NCI-H524 (cell line): ENCODE measurements around the gene MYL7.

Source experiments
- DNase-seq, 2 experiments: peaks; one replicate each; lab custom pipeline; 2025; lab: John Stamatoyannopoulos, UW

The MYL7 gene

DNA sequence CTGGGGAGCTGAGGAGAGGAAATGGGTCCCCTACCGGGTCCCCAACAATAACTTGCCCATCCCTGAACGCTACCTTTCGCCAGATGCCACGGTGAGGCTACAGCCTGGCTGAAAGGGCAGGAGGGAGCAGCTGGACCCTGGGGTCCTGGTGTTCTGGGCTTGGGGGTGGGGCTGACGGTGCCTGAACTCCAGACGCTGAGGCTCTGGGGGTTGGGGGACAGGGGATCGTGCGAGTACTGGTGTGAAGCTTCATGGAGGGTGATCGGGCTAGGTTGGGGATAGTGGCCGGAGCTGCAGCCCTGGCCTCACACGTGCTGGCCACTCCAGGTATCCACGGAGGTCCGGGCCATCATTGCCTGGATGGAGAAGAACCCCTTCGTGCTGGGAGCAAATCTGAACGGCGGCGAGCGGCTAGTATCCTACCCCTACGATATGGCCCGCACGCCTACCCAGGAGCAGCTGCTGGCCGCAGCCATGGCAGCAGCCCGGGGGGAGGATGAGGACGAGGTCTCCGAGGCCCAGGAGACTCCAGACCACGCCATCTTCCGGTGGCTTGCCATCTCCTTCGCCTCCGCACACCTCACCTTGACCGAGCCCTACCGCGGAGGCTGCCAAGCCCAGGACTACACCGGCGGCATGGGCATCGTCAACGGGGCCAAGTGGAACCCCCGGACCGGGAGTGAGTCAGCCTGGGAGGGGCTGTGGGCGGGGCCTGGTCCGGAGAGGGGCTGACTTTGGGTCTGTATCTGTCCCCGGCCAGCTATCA, 28.7 kb downstream of the MYL7 start:
- no peak for DNase-seq

DNA sequence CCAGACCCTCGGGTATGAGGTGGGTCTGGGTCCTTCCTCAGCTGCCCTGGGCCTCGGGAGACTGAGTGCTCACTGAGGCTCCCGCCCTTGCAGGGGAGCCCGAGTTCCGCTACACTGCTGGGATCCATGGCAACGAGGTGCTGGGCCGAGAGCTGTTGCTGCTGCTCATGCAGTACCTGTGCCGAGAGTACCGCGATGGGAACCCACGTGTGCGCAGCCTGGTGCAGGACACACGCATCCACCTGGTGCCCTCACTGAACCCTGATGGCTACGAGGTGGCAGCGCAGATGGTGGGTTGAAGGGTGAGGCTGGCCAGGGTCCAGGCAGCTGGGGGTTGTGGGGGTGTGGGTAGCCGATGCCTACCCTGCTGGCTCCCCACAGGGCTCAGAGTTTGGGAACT, 29.4 kb downstream of the MYL7 start:
- DNase-seq, result no peak

DNA sequence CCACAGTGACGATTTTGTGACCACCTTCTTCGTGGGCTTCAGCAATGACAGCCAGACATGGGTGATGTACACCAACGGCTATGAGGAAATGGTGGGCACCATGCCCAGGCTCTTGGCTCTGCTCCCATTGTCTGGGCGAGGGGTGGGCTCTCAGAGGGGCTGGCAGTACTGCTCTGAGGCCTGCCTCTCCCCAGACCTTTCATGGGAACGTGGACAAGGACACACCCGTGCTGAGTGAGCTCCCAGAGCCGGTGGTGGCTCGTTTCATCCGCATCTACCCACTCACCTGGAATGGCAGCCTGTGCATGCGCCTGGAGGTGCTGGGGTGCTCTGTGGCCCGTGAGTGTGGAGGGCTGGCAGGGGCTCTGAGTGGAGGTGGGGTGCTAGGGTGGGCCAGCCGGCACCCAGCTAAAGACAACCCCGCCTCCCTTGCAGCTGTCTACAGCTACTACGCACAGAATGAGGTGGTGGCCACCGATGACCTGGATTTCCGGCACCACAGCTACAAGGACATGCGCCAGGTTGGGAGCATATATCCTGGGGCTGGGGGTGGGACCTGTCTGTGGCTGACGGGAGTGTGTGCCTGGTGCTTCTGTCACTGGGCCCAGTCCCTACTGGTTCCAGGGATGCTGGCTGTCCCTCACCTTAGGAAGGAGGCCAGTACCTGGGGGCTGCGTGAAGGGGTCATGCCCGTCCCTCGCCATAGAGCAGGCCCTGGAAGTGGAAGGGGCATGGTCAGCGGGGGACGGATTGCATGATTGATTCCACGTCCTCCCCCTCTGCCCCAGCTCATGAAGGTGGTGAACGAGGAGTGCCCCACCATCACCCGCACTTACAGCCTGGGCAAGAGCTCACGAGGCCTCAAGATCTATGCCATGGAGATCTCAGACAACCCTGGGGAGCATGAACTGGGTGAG, 30.2 kb downstream of the MYL7 start:
- no peak for DNase-seq

DNA sequence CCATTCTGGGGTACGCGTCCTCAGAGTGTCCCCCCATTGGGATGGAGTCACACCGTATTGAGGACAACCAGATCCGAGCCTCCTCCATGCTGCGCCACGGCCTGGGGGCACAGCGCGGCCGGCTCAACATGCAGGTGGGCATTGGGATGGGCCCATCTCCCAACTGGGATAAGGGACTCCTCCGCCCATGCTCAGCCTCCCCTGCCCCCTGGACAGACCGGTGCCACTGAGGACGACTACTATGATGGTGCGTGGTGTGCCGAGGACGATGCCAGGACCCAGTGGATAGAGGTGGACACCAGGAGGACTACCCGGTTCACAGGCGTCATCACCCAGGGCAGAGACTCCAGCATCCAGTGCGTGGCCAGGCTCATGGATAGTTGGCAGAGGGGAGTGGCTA, 31.1 kb downstream of the MYL7 start:
- no peak for DNase-seq

DNA sequence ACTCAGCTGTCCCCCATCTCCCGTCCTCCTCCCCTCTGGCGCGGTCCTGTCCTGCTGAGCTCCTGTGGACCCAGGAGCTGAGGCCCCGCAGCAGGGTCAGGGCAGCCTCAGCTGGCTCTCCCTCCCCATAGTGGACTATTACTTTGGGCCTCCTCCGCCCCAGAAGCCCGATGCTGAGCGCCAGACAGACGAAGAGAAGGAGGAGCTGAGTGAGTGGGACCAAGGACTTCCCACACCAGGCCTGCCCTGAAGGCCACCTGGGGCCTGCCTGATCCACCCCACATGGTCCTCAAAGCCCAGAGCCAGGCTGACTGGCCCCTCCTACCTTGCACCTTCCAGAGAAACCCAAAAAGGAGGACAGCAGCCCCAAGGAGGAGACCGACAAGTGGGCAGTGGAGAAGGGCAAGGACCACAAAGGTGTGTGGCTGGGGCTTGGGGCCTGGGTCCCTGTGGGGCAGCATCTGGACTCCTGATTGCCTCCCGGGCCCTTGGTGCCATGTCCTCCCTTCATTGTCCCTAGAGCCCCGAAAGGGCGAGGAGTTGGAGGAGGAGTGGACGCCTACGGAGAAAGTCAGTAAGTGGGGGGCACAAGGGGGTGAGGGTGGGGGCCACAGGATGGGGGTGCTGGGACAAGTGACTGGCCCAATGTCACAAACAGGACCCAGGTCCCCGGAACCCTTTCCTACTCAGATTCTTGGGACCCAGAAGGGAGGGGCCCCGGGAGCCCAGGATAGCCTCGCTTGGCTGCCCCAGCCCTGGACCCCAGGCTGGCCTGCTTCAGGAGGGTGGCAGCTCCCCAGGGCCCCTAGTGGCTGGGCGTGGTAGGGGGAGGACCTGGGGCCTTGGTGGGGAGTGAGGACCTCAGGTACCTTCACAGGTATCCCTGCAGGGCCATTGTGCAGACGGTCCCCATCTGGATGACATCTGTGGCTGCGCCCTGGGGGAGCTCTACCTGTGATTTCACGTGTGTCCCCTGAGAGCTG, 32.1 kb downstream of the MYL7 start:
- DNase-seq, result no peak

DNA sequence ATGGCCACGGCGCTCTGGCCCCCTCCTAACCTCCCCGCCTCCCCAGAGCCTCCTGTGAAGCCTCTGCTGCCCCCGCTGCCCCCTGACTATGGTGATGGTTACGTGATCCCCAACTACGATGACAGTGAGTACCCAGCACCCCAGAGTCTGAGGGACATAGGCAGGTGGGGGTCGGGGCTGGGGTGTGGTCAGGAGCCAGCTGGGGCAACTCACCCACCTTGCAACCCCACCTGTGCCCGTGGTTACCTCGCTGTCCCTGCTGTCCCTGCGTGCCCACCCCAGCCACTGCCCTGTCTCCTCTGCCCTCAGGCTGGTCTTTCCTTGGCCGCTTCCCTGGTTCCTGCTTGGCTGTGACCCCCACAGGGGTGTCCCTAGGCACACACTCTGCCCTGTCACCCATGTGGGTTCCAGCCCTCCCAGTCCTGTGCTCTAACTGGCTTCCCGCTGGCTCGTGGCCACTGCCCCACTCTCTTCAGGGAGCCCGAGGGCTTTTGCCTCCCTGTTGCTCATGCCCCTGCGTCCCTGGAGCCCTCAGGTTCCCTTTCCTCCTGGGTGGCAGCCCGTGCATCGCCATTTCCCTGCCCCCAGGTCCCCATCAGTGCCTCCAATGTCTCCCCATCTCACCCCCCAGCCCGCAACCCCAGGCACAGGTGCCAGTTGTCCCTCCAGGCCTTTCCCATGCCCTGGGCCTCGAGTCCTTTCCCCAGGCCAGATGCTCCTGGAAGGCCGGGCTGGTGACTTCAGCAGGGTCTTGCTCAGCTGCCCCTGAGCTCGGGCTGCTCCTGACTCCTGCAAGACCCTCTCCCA, 33.0 kb downstream of the MYL7 start:
- no peak for DNase-seq

DNA sequence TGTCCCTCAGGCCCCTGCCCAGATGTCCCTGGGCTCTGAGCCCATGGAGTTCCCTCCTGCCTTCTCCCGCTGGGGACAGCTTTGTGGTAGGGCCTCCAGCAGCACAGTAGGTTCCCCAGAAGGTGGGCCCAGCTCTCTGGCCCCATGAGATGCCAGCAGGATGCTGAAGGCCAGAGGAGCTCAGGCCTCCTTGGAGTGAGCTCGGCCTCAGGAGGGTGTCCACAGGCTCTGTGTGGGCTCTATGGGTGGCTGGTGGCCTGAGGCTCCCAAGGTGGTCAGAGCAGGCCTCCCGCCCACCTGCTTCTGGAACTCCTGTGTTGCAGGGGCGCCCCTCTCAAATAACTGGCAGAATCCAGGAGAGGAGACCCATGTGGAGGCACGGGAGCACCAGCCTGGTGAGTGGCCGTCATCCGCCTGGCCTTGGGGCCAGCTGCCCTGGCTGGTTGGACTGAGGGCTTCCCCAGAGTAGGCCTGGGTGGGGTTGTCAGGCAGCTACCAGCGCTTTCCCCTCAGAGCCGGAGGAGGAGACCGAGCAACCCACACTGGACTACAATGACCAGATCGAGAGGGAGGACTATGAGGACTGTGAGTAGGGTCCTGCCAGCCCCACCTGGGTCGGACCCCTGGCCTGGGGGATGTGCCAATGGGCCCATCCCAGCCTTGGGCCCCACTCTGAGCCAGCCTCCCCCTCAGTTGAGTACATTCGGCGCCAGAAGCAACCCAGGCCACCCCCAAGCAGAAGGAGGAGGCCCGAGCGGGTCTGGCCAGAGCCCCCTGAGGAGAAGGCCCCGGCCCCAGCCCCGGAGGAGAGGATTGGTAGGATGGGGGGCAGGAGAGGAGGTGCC, 33.8 kb downstream of the MYL7 start:
- no peak for DNase-seq

DNA sequence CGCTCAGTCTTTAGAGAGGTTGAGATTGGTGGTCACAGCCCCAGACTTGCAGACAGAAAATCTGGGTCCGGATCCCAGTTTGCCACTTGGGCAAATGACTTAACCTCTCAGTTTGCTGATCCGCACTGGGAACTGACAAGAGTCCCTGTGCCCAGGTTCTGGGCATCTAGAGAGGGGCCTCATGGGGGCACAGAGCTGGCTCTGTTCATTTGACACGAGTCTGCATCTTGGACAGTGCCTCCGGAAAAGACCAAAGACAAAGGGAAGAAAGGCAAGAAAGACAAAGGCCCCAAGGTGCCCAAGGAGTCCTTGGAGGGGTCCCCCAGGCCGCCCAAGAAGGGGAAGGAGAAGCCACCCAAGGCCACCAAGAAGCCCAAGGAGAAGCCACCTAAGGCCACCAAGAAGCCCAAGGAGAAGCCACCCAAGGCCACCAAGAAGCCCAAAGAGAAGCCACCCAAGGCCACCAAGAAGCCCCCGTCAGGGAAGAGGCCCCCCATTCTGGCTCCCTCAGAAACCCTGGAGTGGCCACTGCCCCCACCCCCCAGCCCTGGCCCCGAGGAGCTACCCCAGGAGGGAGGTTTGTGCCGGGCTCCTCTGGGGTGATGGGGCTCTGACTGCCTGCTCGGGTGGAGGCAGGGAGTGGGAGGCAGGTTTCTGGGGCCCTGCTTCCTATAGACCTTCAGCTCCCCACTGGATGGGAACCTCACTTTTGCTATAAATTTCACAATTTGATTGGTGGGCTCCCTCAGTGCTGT, 34.6 kb downstream of the MYL7 start:
- DNase-seq, result no peak

DNA sequence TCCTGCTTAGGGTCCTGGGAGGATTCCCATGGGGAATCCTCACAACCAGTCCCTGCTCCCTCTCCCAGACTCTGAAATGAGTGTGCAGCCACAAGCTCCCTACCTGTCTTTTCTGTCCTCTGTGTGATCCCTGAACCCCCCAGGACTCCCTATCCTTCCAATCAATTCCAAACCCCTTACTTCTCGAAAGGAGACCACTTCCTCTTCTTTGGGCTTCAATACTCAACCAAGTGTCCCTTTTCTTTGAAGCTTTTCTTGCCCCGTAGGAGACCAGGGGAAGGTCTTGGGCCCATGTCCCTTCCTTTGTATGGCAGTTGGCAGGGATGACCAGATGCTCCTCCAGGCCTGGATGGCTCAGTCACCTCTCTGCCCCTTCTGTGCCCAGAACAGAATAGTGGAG, 35.3 kb downstream of the MYL7 start:
- no peak for DNase-seq

DNA sequence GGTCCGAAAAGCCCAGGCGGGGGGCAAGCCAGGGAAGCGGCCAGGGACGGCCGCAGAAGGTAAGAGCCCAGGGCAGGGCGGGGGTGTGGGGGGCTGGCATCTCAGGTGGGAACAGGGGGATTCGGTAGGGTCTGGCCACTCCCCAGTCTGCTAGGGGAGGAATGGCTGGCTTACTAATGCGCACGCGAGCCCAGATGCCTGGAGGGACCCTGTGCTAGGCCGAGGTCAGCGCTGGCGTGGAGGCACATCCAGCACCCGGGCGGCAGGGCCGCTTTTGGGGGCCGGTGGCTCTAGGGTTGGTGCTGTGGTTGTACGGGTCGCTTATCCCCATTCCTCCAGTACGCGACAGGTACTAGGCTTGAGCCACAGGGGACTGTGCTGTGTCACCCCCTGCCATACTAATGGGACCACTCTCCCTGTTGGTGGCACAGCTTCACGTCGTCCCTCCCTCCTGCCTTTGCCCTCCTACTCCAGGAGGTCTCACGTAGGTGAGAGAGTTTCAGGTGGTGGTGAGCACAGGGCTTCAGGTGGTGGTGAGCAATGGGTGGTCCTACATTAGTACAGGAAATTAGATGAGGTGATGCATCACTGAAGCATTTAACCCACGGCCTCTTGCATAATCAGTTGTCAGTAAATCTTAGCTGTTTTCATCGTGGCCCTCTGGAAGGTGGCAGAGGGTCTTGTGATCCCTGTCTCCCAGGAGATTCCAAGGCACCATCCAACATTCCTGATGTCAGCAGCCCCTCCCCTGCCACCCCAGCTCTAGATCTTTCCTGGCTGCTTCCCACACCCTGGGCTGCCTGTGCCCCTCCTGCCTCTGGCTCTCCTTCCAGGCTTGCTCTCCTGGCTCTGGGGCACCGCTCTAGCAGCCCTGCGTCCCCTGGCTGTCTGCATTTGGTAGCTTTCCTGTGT, 36.0 kb downstream of the MYL7 start:
- no peak for DNase-seq

DNA sequence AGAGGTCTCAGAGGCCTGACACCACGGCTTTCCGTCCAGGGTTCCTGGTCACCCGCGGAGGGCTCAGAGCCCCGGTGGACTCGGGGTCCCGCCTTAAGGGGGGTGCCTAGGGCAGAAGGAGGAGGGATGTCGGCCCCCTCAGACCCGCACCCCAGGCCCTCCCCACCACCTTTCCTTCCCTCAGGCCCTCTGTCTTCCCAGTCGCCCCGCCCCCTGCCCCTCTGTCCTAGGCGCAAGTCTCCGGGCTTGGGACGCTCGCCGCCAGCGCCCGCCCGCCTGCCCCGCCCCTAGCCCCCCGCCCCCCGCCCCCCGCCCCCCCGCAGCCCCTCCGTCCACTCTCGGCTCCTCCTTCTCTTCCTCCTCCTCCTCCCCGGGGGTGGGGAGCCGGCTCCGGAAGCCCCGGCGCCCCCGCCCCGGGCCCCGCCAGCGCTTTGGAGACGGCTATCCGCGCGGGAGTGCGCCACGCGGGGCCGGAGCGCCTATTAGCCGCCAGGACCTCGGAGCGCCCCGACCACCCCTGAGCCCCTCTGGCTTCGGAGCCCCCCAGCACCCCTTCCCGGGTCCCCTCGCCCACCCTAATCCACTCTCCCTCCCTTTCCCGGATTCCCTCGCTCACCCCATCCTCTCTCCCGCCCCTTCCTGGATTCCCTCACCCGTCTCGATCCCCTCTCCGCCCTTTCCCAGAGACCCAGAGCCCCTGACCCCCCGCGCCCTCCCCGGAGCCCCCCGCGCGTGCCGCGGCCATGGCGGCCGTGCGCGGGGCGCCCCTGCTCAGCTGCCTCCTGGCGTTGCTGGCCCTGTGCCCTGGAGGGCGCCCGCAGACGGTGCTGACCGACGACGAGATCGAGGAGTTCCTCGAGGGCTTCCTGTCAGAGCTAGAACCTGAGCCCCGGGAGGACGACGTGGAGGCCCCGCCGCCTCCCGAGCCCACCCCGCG, 36.9 kb downstream of the MYL7 start, which contains the start of gene AEBP1:
TSS of gene AEBP1 (plus strand) at position 423 of the 937 bp plus-strand sequence. CDS start at position 744, 321 bp downstream.
- peak in 1 of 2 experiments; percentile 35 for DNase-seq

DNA sequence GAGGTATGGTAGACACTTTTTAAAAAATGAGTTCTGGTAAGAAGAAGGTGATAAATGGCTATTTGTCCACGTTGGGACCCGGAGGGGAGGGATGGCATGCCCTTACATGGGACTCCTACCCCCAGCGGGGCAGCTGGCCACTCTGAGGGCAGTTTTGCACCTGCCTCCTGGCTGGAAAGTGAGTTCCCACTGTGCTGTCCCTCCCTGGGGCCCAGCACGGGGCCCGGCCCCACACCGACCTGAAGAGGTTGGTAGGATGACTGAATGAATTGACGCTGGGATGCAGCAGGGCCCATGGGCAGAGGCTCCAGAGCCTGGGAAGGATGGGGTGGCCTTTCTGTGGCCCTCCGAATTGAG, 37.6 kb downstream of the MYL7 start:
- DNase-seq, result no peak

DNA sequence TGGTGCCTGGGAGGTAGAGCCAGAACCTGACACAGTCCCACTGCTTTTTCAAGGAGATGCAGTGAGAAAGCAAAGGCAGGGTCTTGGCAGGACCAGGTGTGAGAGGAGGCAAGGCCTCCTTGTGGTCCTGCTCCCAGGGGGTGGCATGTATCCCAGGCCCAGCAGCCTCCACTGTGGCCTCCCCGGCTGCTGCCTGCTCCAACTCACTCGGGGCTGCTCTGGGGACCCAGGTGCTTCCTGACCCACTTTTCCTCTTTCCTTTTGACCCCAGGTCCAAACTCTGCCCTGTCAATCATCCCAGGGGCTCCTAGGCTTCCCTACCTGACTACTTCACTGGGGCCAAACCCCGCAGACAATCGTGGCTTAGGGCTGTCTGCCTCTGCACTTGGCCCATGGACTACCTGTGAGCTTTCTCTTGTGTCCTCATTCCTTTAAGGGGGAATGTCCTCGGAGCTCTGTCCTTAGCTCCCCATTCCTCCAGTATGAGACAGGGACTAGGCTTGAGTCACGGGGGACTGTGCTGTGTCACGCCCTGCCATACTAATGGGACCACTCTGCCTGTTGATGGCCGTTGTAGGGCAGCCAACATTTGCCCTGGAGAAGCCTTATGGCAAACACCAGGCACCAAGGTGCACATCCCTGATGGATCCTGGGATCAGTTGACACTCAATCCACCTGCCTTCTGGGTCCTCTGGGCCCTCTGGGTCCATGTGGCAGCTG, 38.1 kb downstream of the MYL7 start:
- no peak for DNase-seq

DNA sequence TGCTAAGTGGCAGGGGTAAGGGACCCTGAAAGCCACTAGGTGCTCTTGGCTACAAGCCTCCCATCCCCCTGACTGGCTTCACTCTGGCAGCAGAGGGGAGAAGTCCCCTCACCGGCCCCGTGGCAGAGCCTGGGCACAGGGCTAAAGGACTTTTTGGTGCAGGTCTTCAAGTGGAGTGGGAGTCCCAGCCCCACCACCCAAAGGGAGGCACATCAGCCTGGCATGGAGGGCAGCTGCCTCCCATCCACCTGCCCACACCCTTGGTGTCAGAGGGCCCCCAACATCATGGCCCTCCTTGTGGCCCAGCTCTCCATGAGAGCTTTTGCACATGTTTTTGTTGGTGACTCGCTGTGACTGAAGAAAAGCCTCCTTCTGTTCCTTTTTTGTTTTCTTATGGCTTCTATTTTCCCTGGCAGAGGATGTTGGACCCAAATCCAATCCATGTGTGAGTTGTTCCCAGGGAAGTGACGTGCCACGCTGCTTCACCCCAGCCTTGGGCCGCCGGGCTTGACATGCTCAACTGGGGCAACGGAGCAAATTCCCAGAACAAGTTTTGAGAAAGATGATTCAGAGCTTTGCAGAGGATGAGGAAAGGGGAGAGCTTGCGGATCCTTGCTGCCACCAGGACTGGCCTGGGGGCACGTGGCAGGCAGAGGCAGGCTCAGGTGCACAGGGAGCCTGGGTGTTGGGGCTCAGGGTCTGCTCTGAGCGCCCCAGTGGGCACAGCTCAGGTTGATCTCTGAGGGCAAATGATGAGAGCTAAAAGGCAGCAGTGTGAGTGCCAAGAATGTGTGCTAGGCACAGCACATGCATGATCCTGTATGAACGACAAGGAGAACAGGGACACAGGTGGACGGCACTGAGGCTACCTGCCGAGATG, 38.9 kb downstream of the MYL7 start:
- no peak for DNase-seq

DNA sequence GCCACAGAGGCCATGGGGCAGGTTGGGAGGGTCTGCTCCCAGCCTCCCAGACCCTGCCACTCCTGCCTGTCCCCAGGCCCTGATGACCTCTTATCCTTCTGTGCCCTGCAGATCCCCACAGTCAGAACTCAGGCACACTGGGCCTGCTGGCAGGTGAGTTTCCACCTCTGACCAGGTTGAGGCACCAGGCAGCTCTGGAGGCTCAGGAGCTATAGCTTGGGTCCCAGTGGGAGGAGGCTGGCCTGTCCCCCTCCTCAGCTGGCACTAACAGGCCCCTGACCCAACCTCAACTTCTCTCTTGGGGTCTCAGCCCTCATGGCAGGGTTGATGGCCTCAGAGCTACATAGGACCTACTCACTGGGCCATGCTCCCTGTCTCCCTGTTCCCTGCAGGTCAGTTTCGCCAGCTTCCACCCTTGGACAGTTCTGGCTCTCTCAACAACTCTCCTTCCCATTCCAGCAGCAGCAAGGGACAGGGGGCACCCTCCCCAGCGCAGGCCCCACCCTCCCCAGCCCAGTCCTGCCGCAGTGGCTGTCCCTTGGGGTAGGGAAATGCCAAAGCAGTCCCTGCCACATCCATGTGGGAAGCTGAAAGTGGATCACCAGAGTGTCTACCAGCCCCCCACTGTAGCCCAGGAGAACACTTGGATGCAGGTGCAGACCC, 39.7 kb downstream of the MYL7 start:
- no peak for DNase-seq
